ENCODE data around the gene PCNX1. TPM values are rescaled to one million over a fixed set of nuclear protein-coding genes. Genes with fewer than 3 reads are reported as not detected.

The PCNX1 gene
- total RNA-seq, 1 donor from 2014 or later: 62.5 TPM

- Mint-ChIP-seq H3K36me3 (ENCODE audit: unreplicated experiment) (no peaks in the 10 kb centered on the region), H3K9me3 (ENCODE audit: unreplicated experiment) (no peaks in the 10 kb centered on the region), H3K27ac (ENCODE audit: unreplicated experiment) (no peak overlapping the region), H3K4me1 (ENCODE audit: low read depth, unreplicated experiment) (peaks cover 3% of the 10 kb centered on the region), H3K4me3 (ENCODE audit: unreplicated experiment) (no peak overlapping the region), H3K27me3 (ENCODE audit: unreplicated experiment) (no peaks in the 10 kb centered on the region)
- no peak for TF ChIP-seq CTCF (IDR thresholded peaks at IDR 0.05; ENCODE audit: partially characterized antibody, unreplicated experiment)
- DNase-seq: no peak
Measured at GRCh38 chr14:70999117-70999516, 91.9 kb downstream of the PCNX1 start.

GRCh38 chr14:71000091-71000490, 92.8 kb downstream of the PCNX1 start:
- TF ChIP-seq CTCF (IDR thresholded peaks at IDR 0.05; ENCODE audit: partially characterized antibody, unreplicated experiment): no peak

GRCh38 chr14:71001742-71002141, 94.5 kb downstream of the PCNX1 start:
- H3K4me1 Mint-ChIP-seq (ENCODE audit: low read depth, unreplicated experiment): no peaks in the 10 kb centered on the region
- H3K36me3 Mint-ChIP-seq (ENCODE audit: unreplicated experiment): no peaks in the 10 kb centered on the region
- no peaks in the 10 kb centered on the region for H3K9me3 Mint-ChIP-seq (ENCODE audit: unreplicated experiment)
- no peak for DNase-seq
- no peak overlapping the region for H3K4me3 Mint-ChIP-seq (ENCODE audit: unreplicated experiment)
- H3K27ac Mint-ChIP-seq (ENCODE audit: unreplicated experiment): no peak overlapping the region
- no peak for TF ChIP-seq CTCF (IDR thresholded peaks at IDR 0.05; ENCODE audit: partially characterized antibody, unreplicated experiment)
- H3K27me3 Mint-ChIP-seq (ENCODE audit: unreplicated experiment): no peaks in the 10 kb centered on the region

More at GRCh38 chr14:71000091-71000490, 92.8 kb downstream of the PCNX1 start:
- H3K36me3 Mint-ChIP-seq (ENCODE audit: unreplicated experiment): no peaks in the 10 kb centered on the region
- H3K27ac Mint-ChIP-seq (ENCODE audit: unreplicated experiment): no peak overlapping the region
- DNase-seq: no peak
- no peak overlapping the region for H3K4me3 Mint-ChIP-seq (ENCODE audit: unreplicated experiment)
- H3K4me1 Mint-ChIP-seq (ENCODE audit: low read depth, unreplicated experiment): peaks cover 3% of the 10 kb centered on the region
- H3K27me3 Mint-ChIP-seq (ENCODE audit: unreplicated experiment): no peaks in the 10 kb centered on the region
- no peaks in the 10 kb centered on the region for H3K9me3 Mint-ChIP-seq (ENCODE audit: unreplicated experiment)

- no peaks in the 10 kb centered on the region for H3K9me3 Mint-ChIP-seq (ENCODE audit: unreplicated experiment)
- H3K4me3 Mint-ChIP-seq (ENCODE audit: unreplicated experiment): no peak overlapping the region
- H3K27ac Mint-ChIP-seq (ENCODE audit: unreplicated experiment): no peak overlapping the region
- no peaks in the 10 kb centered on the region for H3K36me3 Mint-ChIP-seq (ENCODE audit: unreplicated experiment)
- TF ChIP-seq CTCF (IDR thresholded peaks at IDR 0.05; ENCODE audit: partially characterized antibody, unreplicated experiment): no peak
- no peak for DNase-seq
- no peaks in the 10 kb centered on the region for H3K27me3 Mint-ChIP-seq (ENCODE audit: unreplicated experiment)
- H3K4me1 Mint-ChIP-seq (ENCODE audit: low read depth, unreplicated experiment): no peaks in the 10 kb centered on the region
Measured at GRCh38 chr14:71003156-71003555, 95.9 kb downstream of the PCNX1 start.

GRCh38 chr14:71004481-71004880, 97.2 kb downstream of the PCNX1 start:
- no peaks in the 10 kb centered on the region for H3K4me1 Mint-ChIP-seq (ENCODE audit: low read depth, unreplicated experiment)
- TF ChIP-seq CTCF (IDR thresholded peaks at IDR 0.05; ENCODE audit: partially characterized antibody, unreplicated experiment): no peak
- H3K4me3 Mint-ChIP-seq (ENCODE audit: unreplicated experiment): no peak overlapping the region
- H3K27me3 Mint-ChIP-seq (ENCODE audit: unreplicated experiment): no peaks in the 10 kb centered on the region
- no peak for DNase-seq
- H3K36me3 Mint-ChIP-seq (ENCODE audit: unreplicated experiment): no peaks in the 10 kb centered on the region
- H3K9me3 Mint-ChIP-seq (ENCODE audit: unreplicated experiment): no peaks in the 10 kb centered on the region
- H3K27ac Mint-ChIP-seq (ENCODE audit: unreplicated experiment): no peak overlapping the region
